H9 (cell line): Measurements from ENCODE around the gene TGFBRAP1. TPM values are rescaled to one million over a fixed set of nuclear protein-coding genes. Genes with fewer than 3 reads are reported as not detected.

Experiments used
- DNase-seq: peaks from one replicate; pipeline ENCODE4 v3.0.0-alpha.2; 2017
- H2AFZ ChIP-seq: one replicate; pipeline ENCODE4 v1.6.1; 2013; ENCODE audit warnings: mild to moderate bottlenecking, low read length, control low read depth, moderate library complexity
- H2AK5ac ChIP-seq: 2 replicates; pipeline ENCODE4 v1.6.1; 2013; ENCODE audit warnings: low read length, control low read depth, mixed read lengths; ENCODE audit not compliant: insufficient read length
- H2BK120ac ChIP-seq: one replicate; pipeline ENCODE4 v1.6.1; 2013; ENCODE audit warnings: low read depth, mild to moderate bottlenecking, low read length, control low read depth, inconsistent platforms; ENCODE audit not compliant: poor library complexity, severe bottlenecking
- H2BK12ac ChIP-seq: 2 replicates; pipeline ENCODE4 v1.6.1; 2013; ENCODE audit warnings: low read length, control low read depth, mixed read lengths, low read depth; ENCODE audit not compliant: insufficient read length
- H2BK15ac ChIP-seq: 2 replicates; pipeline ENCODE4 v1.6.1; 2013; ENCODE audit warnings: low read depth, low read length, control low read depth
- H2BK20ac ChIP-seq: one replicate; pipeline ENCODE4 v1.6.1; 2013; ENCODE audit warnings: low read depth, mild to moderate bottlenecking, low read length, control low read depth, inconsistent platforms; ENCODE audit not compliant: poor library complexity, severe bottlenecking
- H2BK5ac ChIP-seq: 2 replicates; pipeline ENCODE4 v1.6.1; 2013; ENCODE audit warnings: low read length, control low read depth, mixed read lengths; ENCODE audit not compliant: insufficient read length
- H3K14ac ChIP-seq: 2 replicates; pipeline ENCODE4 v1.6.1; 2013; ENCODE audit warnings: low read length, control low read depth; ENCODE audit not compliant: insufficient read depth
- H3K18ac ChIP-seq: 2 replicates; pipeline ENCODE4 v1.6.1; 2013; ENCODE audit warnings: low read depth, mild to moderate bottlenecking, mixed read lengths, low read length, control low read depth; ENCODE audit not compliant: insufficient read length
- H3K23ac ChIP-seq: 2 replicates; pipeline ENCODE4 v1.6.1; 2013; ENCODE audit warnings: low read length, control low read depth, mixed read lengths, low read depth; ENCODE audit not compliant: insufficient read length
- H3K23me2 ChIP-seq: 2 replicates; pipeline ENCODE4 v1.6.1; 2013; ENCODE audit warnings: low read depth, mild to moderate bottlenecking, mixed read lengths, low read length, control low read depth; ENCODE audit not compliant: insufficient read length, poor library complexity, severe bottlenecking
- H3K27ac ChIP-seq: 2 replicates; pipeline ENCODE4 v1.5.1; 2013; ENCODE audit warnings: low read length, control low read depth, mixed read lengths, low read depth; ENCODE audit not compliant: insufficient read length
- H3K27me3 ChIP-seq: 2 replicates; pipeline ENCODE4 v1.6.1; 2013; ENCODE audit warnings: low read length, control low read depth, inconsistent platforms; ENCODE audit not compliant: insufficient read depth
- H3K4ac ChIP-seq: 2 replicates; pipeline ENCODE4 v1.6.1; 2013; ENCODE audit warnings: low read depth, mild to moderate bottlenecking, control low read depth, inconsistent platforms, low read length, moderate library complexity
- H3K4me1 ChIP-seq: 2 replicates; pipeline ENCODE4 v1.6.1; 2013; ENCODE audit warnings: low read length, control low read depth, inconsistent platforms; ENCODE audit not compliant: insufficient read depth
- H3K4me2 ChIP-seq: 2 replicates; pipeline ENCODE4 v1.6.1; 2013; ENCODE audit warnings: low read length, control low read depth, mixed read lengths; ENCODE audit not compliant: insufficient read length, insufficient read depth
- H3K56ac ChIP-seq: 2 replicates; pipeline ENCODE4 v1.6.1; 2013; ENCODE audit warnings: low read depth, mild to moderate bottlenecking, mixed read lengths, low read length, control low read depth; ENCODE audit not compliant: insufficient read length
- H3K79me1 ChIP-seq: 2 replicates; pipeline ENCODE4 v1.6.1; 2013; ENCODE audit warnings: low read depth, mild to moderate bottlenecking, moderate library complexity, low read length, control low read depth, inconsistent platforms; ENCODE audit not compliant: insufficient read depth, poor library complexity, severe bottlenecking
- H3K79me2 ChIP-seq: 2 replicates; pipeline ENCODE4 v1.6.1; 2013; ENCODE audit warnings: low read length, control low read depth, inconsistent platforms; ENCODE audit not compliant: insufficient read depth
- H3K9ac ChIP-seq: 2 replicates; pipeline ENCODE4 v1.6.1; 2013; ENCODE audit warnings: low read length, control low read depth, mixed read lengths; ENCODE audit not compliant: insufficient read length; ENCODE audit errors: extremely low read depth
- H3K9me3 ChIP-seq: one replicate; pipeline ENCODE4 v1.6.1; 2013; ENCODE audit warnings: low read depth, low read length, inconsistent platforms; ENCODE audit not compliant: control insufficient read depth
- H3T11ph ChIP-seq: one replicate; pipeline ENCODE4 v1.6.1; 2013; ENCODE audit warnings: mild to moderate bottlenecking, low read length, control low read depth, inconsistent platforms
- H4K20me1 ChIP-seq: one replicate; pipeline ENCODE4 v1.6.1; 2013; ENCODE audit not compliant: control insufficient read depth, insufficient read length, insufficient read depth
- H4K5ac ChIP-seq: 2 replicates; pipeline ENCODE4 v1.6.1; 2013; ENCODE audit warnings: low read depth, mild to moderate bottlenecking, mixed read lengths, low read length, control low read depth; ENCODE audit not compliant: insufficient read length
- H4K8ac ChIP-seq: replicated peaks from 2 replicates; pipeline ENCODE4 v1.6.1; 2013; ENCODE audit warnings: low read length, control low read depth, mixed read lengths, low read depth; ENCODE audit not compliant: insufficient read length
- H4K91ac ChIP-seq: 2 replicates; pipeline ENCODE4 v1.6.1; 2013; ENCODE audit warnings: low read depth, mild to moderate bottlenecking, moderate library complexity, mixed read lengths, low read length, control low read depth; ENCODE audit not compliant: insufficient read length
- H3K27ac Mint-ChIP-seq, 3 experiments: 2 replicates in 2 of 3; 3 replicates in 1 of 3; pipeline ENCODE4 v1.8.0; 2020 to 2021; ENCODE audit warnings: mixed read lengths in 3 of 3, mild to moderate bottlenecking in 1 of 3, moderate library complexity in 1 of 3
- H3K27me3 Mint-ChIP-seq: 2 replicates; pipeline ENCODE4 v1.8.0; 2021; ENCODE audit warnings: low read depth, mild to moderate bottlenecking, moderate library complexity, mixed read lengths
- H3K36me3 Mint-ChIP-seq, 3 experiments: 2 replicates in 2 of 3; 3 replicates in 1 of 3; pipeline ENCODE4 v1.8.0; 2020 to 2021; ENCODE audit warnings: low read depth in 3 of 3, mixed read lengths in 3 of 3; ENCODE audit not compliant: insufficient read depth in 1 of 3
- H3K4me1 Mint-ChIP-seq, 2 experiments: 2 replicates each; pipeline ENCODE4 v1.8.0; 2020; ENCODE audit warnings: mixed read lengths in 2 of 2
- H3K4me3 Mint-ChIP-seq, 2 experiments: 2 replicates in 1 of 2; 3 replicates in 1 of 2; pipeline ENCODE4 v1.8.0; 2020 to 2021; ENCODE audit warnings: mild to moderate bottlenecking in 2 of 2, mixed read lengths in 2 of 2, moderate library complexity in 1 of 2
- H3K9me3 Mint-ChIP-seq, 2 experiments: 2 replicates in 1 of 2; 3 replicates in 1 of 2; pipeline ENCODE4 v1.8.0; 2020; ENCODE audit warnings: mild to moderate bottlenecking in 2 of 2, mixed read lengths in 2 of 2, moderate library complexity in 1 of 2
- CTCF ChIP-seq: fragments of 200-600 bp; sonication (generic); conservative IDR thresholded peaks from 3 replicates; pipeline ENCODE4 v1.8.0; 2021; ENCODE audit warnings: antibody characterized with exemption, mild to moderate bottlenecking
- WGBS: extraction: QIAGEN DNeasy Blood & Tissue Kit; methylation state at CpG from one replicate; pipeline ENCODE4 v1.1.7; 2013; ENCODE audit warnings: missing lambda C conversion rate, low lambda C conversion rate, mixed read lengths; ENCODE audit not compliant: insufficient read length; ENCODE audit errors: extremely low coverage; 5-methylcytosine and 5-hydroxymethylcytosine counted together
- total RNA-seq: library from RNA; stranded (reverse); gene quantifications from 2 replicates; pipeline ENCODE4 v1.2.1, GENCODE V29; 2021

TGFBRAP1 gene
- total RNA-seq, 1 experiment from 2014 or later, result 23.6 TPM

- Histone ChIP-seq H3K18ac (no peak overlapping the region), H3K14ac (no peak overlapping the region), H3K9ac (no peak overlapping the region), H4K5ac (no peak overlapping the region), H2BK20ac (no peak overlapping the region), H4K8ac (no peak overlapping the region), H3K56ac (no peak overlapping the region), H2AFZ (no peak overlapping the region), H3K23me2 (no peaks in the 10 kb centered on the region), H2BK5ac (no peak overlapping the region), H2AK5ac (no peak overlapping the region), H3K23ac (no peak overlapping the region), H2BK12ac (no peak overlapping the region), H3K4me2 (no peak overlapping the region), H3K4ac (no peak overlapping the region), H3K79me1 (no peaks in the 10 kb centered on the region), H3K27ac (no peak overlapping the region), H4K20me1 (no peaks in the 10 kb centered on the region), H3K79me2 (no peaks in the 10 kb centered on the region), H3K27me3 (no peaks in the 10 kb centered on the region), H2BK15ac (no peak overlapping the region), H3K4me1 (no peaks in the 10 kb centered on the region), H4K91ac (no peak overlapping the region), H2BK120ac (no peak overlapping the region), H3K9me3 (no peaks in the 10 kb centered on the region), H3T11ph (no peak overlapping the region)
- TF ChIP-seq CTCF, result no peak
- peaks cover 8 to 71% (median 29%) of the 10 kb centered on the region in 3 experiments; a peak in 6 of 7 replicates for H3K36me3 Mint-ChIP-seq
- no peak for DNase-seq
- no peaks in the 10 kb centered on the region for H3K4me1 Mint-ChIP-seq
- no peak overlapping the region for H3K4me3 Mint-ChIP-seq
- no peaks in the 10 kb centered on the region for H3K27me3 Mint-ChIP-seq
- no peak overlapping the region for H3K27ac Mint-ChIP-seq
- H3K9me3 Mint-ChIP-seq, result no peaks in the 10 kb centered on the region
- WGBS, result no CpG with 5 or more reads among the region's 4 CpGs
Observed at GRCh38 chr2:105274046-105274445, 55.5 kb downstream of the TGFBRAP1 start.
